Endometrial microvascular endothelial cells (primary cell): ENCODE data around the gene AUTS2. TPM values are rescaled to one million over a fixed set of nuclear protein-coding genes. Genes with fewer than 3 reads are reported as not detected.

Source experiments
- in situ Hi-C: cut with HindIII; loops from 2 replicates; pipeline ENCODE4 v1.10.0; 2017; ENCODE audit warnings: low sequenced_read_pairs, low pct_unique_long_range_greater_than_20kb; ENCODE audit errors: inconsistent ontology term
- total RNA-seq: library from RNA; depleted of rRNA; stranded (reverse); fragments of >200 nt; gene quantifications from one replicate; pipeline ENCODE4 v1.2.3, GENCODE V29; 2015; ENCODE audit errors: inconsistent ontology term

AUTS2 gene
- total RNA-seq, 1 donor from 2014 or later = 0.09 TPM

GRCh38 chr7:70325509-70326101 is 727.3 kb downstream of the AUTS2 start:
- in situ Hi-C loops = loop anchor here (25.0 kb wide), 1 partner anchor 137 kb away; no protein-coding TSS in a partner anchor

GRCh38 chr7:70334295-70334694 is 736.0 kb downstream of the AUTS2 start:
- in situ Hi-C loops = loop anchor here (25.0 kb wide), 1 partner anchor 128 kb away; no protein-coding TSS in a partner anchor

- in situ Hi-C loops = loop anchor here (25.0 kb wide), 1 partner anchor 127 kb away; no protein-coding TSS in a partner anchor
Observed at GRCh38 chr7:70334871-70335270, 736.6 kb downstream of the AUTS2 start.

- in situ Hi-C loops = loop anchor here (25.0 kb wide), 1 partner anchor 126 kb away; no protein-coding TSS in a partner anchor
Observed at GRCh38 chr7:70336536-70336935, 738.3 kb downstream of the AUTS2 start.

GRCh38 chr7:70338015-70338414 is 739.7 kb downstream of the AUTS2 start:
- in situ Hi-C loops = loop anchor here (25.0 kb wide), 1 partner anchor 124 kb away; no protein-coding TSS in a partner anchor

GRCh38 chr7:70340236-70340635 is 742.0 kb downstream of the AUTS2 start:
- in situ Hi-C loops = loop anchor here (25.0 kb wide), 1 partner anchor 122 kb away; no protein-coding TSS in a partner anchor

- in situ Hi-C loops = loop anchor here (25.0 kb wide), 1 partner anchor 121 kb away; no protein-coding TSS in a partner anchor
Observed at GRCh38 chr7:70341446-70341845, 743.2 kb downstream of the AUTS2 start.

- in situ Hi-C loops = loop anchor here (25.0 kb wide), 1 partner anchor 119 kb away; no protein-coding TSS in a partner anchor
Observed at GRCh38 chr7:70343519-70343918, 745.2 kb downstream of the AUTS2 start.

GRCh38 chr7:70344726-70345125 is 746.5 kb downstream of the AUTS2 start:
- in situ Hi-C loops = loop anchor here (25.0 kb wide), 1 partner anchor 118 kb away; no protein-coding TSS in a partner anchor

- in situ Hi-C loops = loop anchor here (25.0 kb wide), 1 partner anchor 115 kb away; no protein-coding TSS in a partner anchor
Observed at GRCh38 chr7:70346844-70347462, 748.7 kb downstream of the AUTS2 start.

GRCh38 chr7:70347463-70348254 is 749.4 kb downstream of the AUTS2 start:
- in situ Hi-C loops = loop anchor here (25.0 kb wide), 1 partner anchor 115 kb away; no protein-coding TSS in a partner anchor

- in situ Hi-C loops = loop anchor here (25.0 kb wide), 1 partner anchor 113 kb away; no protein-coding TSS in a partner anchor
Observed at GRCh38 chr7:70349031-70349430, 750.8 kb downstream of the AUTS2 start.

- in situ Hi-C loops = loop anchor here (25.0 kb wide), 1 partner anchor 112 kb away; no protein-coding TSS in a partner anchor
Observed at GRCh38 chr7:70349819-70350218, 751.5 kb downstream of the AUTS2 start.

- in situ Hi-C loops = no loop called here
Observed at GRCh38 chr7:70352088-70352487, 753.8 kb downstream of the AUTS2 start.

- in situ Hi-C loops = no loop called here
Observed at GRCh38 chr7:70352906-70353305, 754.6 kb downstream of the AUTS2 start.

- in situ Hi-C loops = no loop called here
Observed at GRCh38 chr7:70353330-70353945, 755.2 kb downstream of the AUTS2 start.

GRCh38 chr7:70353946-70354335 is 755.7 kb downstream of the AUTS2 start:
- in situ Hi-C loops = no loop called here

- in situ Hi-C loops = no loop called here
Observed at GRCh38 chr7:70354409-70355169, 756.3 kb downstream of the AUTS2 start.
